Lung (tissue), 13 donors: Measurements from ENCODE around the gene SND1. TPM values are rescaled to one million over a fixed set of nuclear protein-coding genes. Genes with fewer than 3 reads are reported as not detected.

Experiments
- ATAC-seq: fragments of 200-7000 bp; cut with Tn5 transposase; one replicate; pipeline ENCODE4 v1.9.1; 2020; ENCODE audit warnings: moderate number of reproducible peaks; ENCODE audit not compliant: insufficient read depth, low FRiP score
- DNase-seq, 3 donors: peaks; one replicate each; pipeline ENCODE4 v3.0.0-alpha.2; 2013 to 2017
- H3K27ac ChIP-seq, 2 donors: one replicate each; pipeline ENCODE4 v1.5.1; 2013; ENCODE audit warnings: mild to moderate bottlenecking in 2 of 2, moderate library complexity in 2 of 2, control low read depth in 1 of 2, inconsistent platforms in 1 of 2, low read depth in 1 of 2, low read length in 1 of 2
- H3K27me3 ChIP-seq, 3 donors: one replicate each; pipeline ENCODE4 v1.5.1; 2013; ENCODE audit warnings: low read length in 2 of 3; ENCODE audit not compliant: control insufficient read depth in 3 of 3, insufficient read depth in 3 of 3
- H3K36me3 ChIP-seq, 4 donors: one replicate each; pipeline ENCODE4 v1.5.1; 2013; ENCODE audit warnings: low read length in 4 of 4, mild to moderate bottlenecking in 1 of 4, moderate library complexity in 1 of 4; ENCODE audit not compliant: control insufficient read depth in 4 of 4, insufficient read depth in 4 of 4
- H3K4me1 ChIP-seq, 5 donors: one replicate each; pipeline ENCODE4 v1.5.1; 2013; ENCODE audit warnings: low read length in 5 of 5, mild to moderate bottlenecking in 2 of 5, moderate library complexity in 1 of 5; ENCODE audit not compliant: control insufficient read depth in 5 of 5, insufficient read depth in 5 of 5
- H3K4me3 ChIP-seq: one replicate; pipeline ENCODE4 v1.5.1; 2013; ENCODE audit warnings: mild to moderate bottlenecking, control low read depth, moderate library complexity
- H3K9ac ChIP-seq, 2 donors: one replicate each; pipeline ENCODE4 v1.5.1; 2013; ENCODE audit warnings: low read length in 2 of 2, control low read depth in 1 of 2; ENCODE audit not compliant: insufficient read depth in 1 of 2
- H3K9me3 ChIP-seq, 4 donors: one replicate each; pipeline ENCODE4 v1.5.1; 2013; ENCODE audit warnings: low read length in 3 of 4, mild to moderate bottlenecking in 1 of 4, moderate library complexity in 1 of 4; ENCODE audit not compliant: control insufficient read depth in 4 of 4, insufficient read depth in 3 of 4
- CTCF ChIP-seq: IDR thresholded peaks from 2 replicates; pipeline ENCODE4 v1.5.1; 2012; ENCODE audit warnings: mild to moderate bottlenecking; ENCODE audit errors: control extremely low read depth, extremely low read depth
- WGBS, 2 donors: extraction: QIAGEN DNeasy Blood & Tissue Kit; methylation state at CpG; one replicate each; pipeline ENCODE4 v1.1.7; 2013; 5-methylcytosine and 5-hydroxymethylcytosine counted together
- polyA plus RNA-seq, 2 donors: library from polyadenylated mRNA; stranded (reverse); fragments of 200-250 nt; gene quantifications; one replicate each; pipeline ENCODE4 v1.2.1, GENCODE V29; 2013
- small RNA-seq: library from RNA; depleted of rRNA; stranded (forward); fragments of <200 nt; gene quantifications from one replicate; pipeline ENCODE3, GENCODE V24; 2014; ENCODE audit warnings: low replicate concordance
- total RNA-seq, 2 donors: library from RNA; depleted of rRNA in 1 of 2; stranded (reverse); fragments of >200 nt in 1 of 2; gene quantifications; one replicate each; pipeline ENCODE4 v1.2.1, GENCODE V29; 2014 to 2021
- donor health status: control.
- donor health status: control.
- donor health status: Bipolar disorder and iron deficiency.
- donor health status: healthy.
- donor health status: DM: yes; HTN: yes; CAD: no.

SND1 gene
- total and polyA plus RNA-seq, 4 donors: 94.5 to 210 (median 137) TPM

GRCh38 chr7:128139406-128139805 is 487.4 kb downstream of the SND1 start:
- no peak overlapping the region for H3K4me3 ChIP-seq
- 78 to 85% methylated on average over 3 of the region's 3 CpGs for WGBS, 2 donors
- H3K36me3 ChIP-seq: no peaks in the 10 kb centered on the region
- no peak for DNase-seq
- no peak overlapping the region for H3K9ac ChIP-seq
- no peak for ATAC-seq
- peaks cover 0 to 4% (median 0%) of the 10 kb centered on the region in 4 donors for H3K9me3 ChIP-seq
- TF ChIP-seq CTCF: no peak
- peaks cover 0 to 13% (median 6%) of the 10 kb centered on the region in 5 donors for H3K4me1 ChIP-seq
- peaks cover 0 to 48% (median 17%) of the 10 kb centered on the region in 3 donors for H3K27me3 ChIP-seq
- no peak overlapping the region for H3K27ac ChIP-seq

GRCh38 chr7:128141683-128142195 is 489.7 kb downstream of the SND1 start:
- WGBS, 2 donors: 94 to 96% methylated on average over 6 of the region's 6 CpGs
- DNase-seq: no peak
- no peak for ATAC-seq
- Histone ChIP-seq H3K27me3 (peaks cover 0 to 35% (median 8%) of the 10 kb centered on the region in 3 donors), H3K9me3 (peaks cover 0 to 4% (median 0%) of the 10 kb centered on the region in 4 donors), H3K4me1 (no peaks in the 10 kb centered on the region), H3K27ac (no peak overlapping the region), H3K36me3 (no peaks in the 10 kb centered on the region), H3K4me3 (no peak overlapping the region), H3K9ac (no peak overlapping the region)
- no peak for TF ChIP-seq CTCF

Small RNAs within 50 kb of the gene (small RNA-seq; reads per million reads assigned to genes)
- not detected for gene MIR593

Other genes with a start within 250 kb of the SND1 start
- 10 to 100 TPM; 12.4 to 15.8 TPM for gene GCC1, start 66.6 kb upstream of the SND1 start, total RNA-seq
- gene GCC1, start 66.6 kb upstream of the SND1 start, polyA plus RNA-seq: 10 to 100 TPM in 1 of 2 donors, 1 to 10 TPM in 1; 3.5 to 11.7 TPM
- gene ARF5, start 63.8 kb upstream of the SND1 start, total RNA-seq: 100 to 1,000 TPM; 115 to 127 TPM
- gene ARF5, start 63.8 kb upstream of the SND1 start, polyA plus RNA-seq: 100 to 1,000 TPM; 192 to 239 TPM
- 1 to 10 TPM in 1 of 2 donors, not detected in 1; 1.6 TPM for gene FSCN3, start 58.5 kb upstream of the SND1 start, total RNA-seq
- under 1 TPM; 0.27 to 0.51 TPM for gene FSCN3, start 58.5 kb upstream of the SND1 start, polyA plus RNA-seq
- not detected for gene PAX4, start 34.1 kb upstream of the SND1 start, total RNA-seq
- not detected for gene PAX4, start 34.1 kb upstream of the SND1 start, polyA plus RNA-seq